ENCODE results near the gene PDXDC1.
"Not testable (repeated sequence)": the region's sequence is repeated elsewhere in the genome, so short reads cannot be mapped to it uniquely, and the experiment has no call there.

Gene PDXDC1

GRCh38 chr16:15043344-15043743 lies 68.5 kb downstream of the PDXDC1 start:
- no peak for DNase-seq

GRCh38 chr16:15044286-15044685 lies 69.5 kb downstream of the PDXDC1 start:
- no peak for DNase-seq

- not testable (repeated sequence) for DNase-seq
Observed at GRCh38 chr16:15045270-15045669, 70.4 kb downstream of the PDXDC1 start.

- no peak for DNase-seq
Observed at GRCh38 chr16:15046692-15047376, 72.0 kb downstream of the PDXDC1 start.

- DNase-seq: no peak
Observed at GRCh38 chr16:15049581-15050180, 74.9 kb downstream of the PDXDC1 start.

GRCh38 chr16:15050440-15050839 lies 75.6 kb downstream of the PDXDC1 start:
- DNase-seq: not testable (repeated sequence)

GRCh38 chr16:15051387-15051951 lies 76.6 kb downstream of the PDXDC1 start:
- DNase-seq: no peak

GRCh38 chr16:15052747-15053476 lies 78.1 kb downstream of the PDXDC1 start:
- DNase-seq: no peak

GRCh38 chr16:15053904-15054303 lies 79.1 kb downstream of the PDXDC1 start:
- no peak for DNase-seq

GRCh38 chr16:15054357-15055140 lies 79.7 kb downstream of the PDXDC1 start:
- DNase-seq: no peak

GRCh38 chr16:15055141-15056053 lies 80.6 kb downstream of the PDXDC1 start:
- DNase-seq: peak; percentile 85

- DNase-seq: no peak
Observed at GRCh38 chr16:15057681-15058417, 83.0 kb downstream of the PDXDC1 start.

GRCh38 chr16:15059324-15059723 lies 84.5 kb downstream of the PDXDC1 start:
- DNase-seq: no peak

- not testable (repeated sequence) for DNase-seq
Observed at GRCh38 chr16:15062085-15062810, 87.4 kb downstream of the PDXDC1 start.

- DNase-seq: not testable (repeated sequence)
Observed at GRCh38 chr16:15065961-15066360, 91.1 kb downstream of the PDXDC1 start.

- not testable (repeated sequence) for DNase-seq
Observed at GRCh38 chr16:15066690-15067089, 91.9 kb downstream of the PDXDC1 start.

- DNase-seq: not testable (repeated sequence)
Observed at GRCh38 chr16:15071013-15071412, 96.2 kb downstream of the PDXDC1 start.

- not testable (repeated sequence) for DNase-seq
Observed at GRCh38 chr16:15071916-15072769, 97.3 kb downstream of the PDXDC1 start.

GRCh38 chr16:15073101-15073500 lies 98.3 kb downstream of the PDXDC1 start:
- DNase-seq: no peak

Measured in NCI-H69 (cell line).